KG1 (cell line): ENCODE measurements around the gene PEG3.

ENCODE experiments used
- DNase-seq: peaks from one replicate; lab custom pipeline; 2025; lab: John Stamatoyannopoulos, UW

PEG3 gene

GRCh38 chr19:56808717-56809392 lies 31.7 kb downstream of the PEG3 start:
- no peak for DNase-seq

- no peak for DNase-seq
Measured at GRCh38 chr19:56806639-56807038, 33.9 kb downstream of the PEG3 start.
